HepG2 (cell line): ENCODE measurements around the gene SLC38A4. TPM values are rescaled to one million over a fixed set of nuclear protein-coding genes. Genes with fewer than 3 reads are reported as not detected.
A peak's percentile ranks its signal among the peaks of the same experiment; 100 is the strongest.

Experiments used
- CREM ChIP-seq, 2 experiments: sonication (generic) in 1 of 2; formaldehyde crosslinking in 1 of 2; IDR thresholded peaks; 2 replicates each; pipeline versions ENCODE4 v1.4.0 to v1.6.1; 2016 to 2020; ENCODE audit warnings: antibody characterized with exemption in 1 of 2, mild to moderate bottlenecking in 1 of 2, missing genetic modification reagents in 1 of 2
- DMAP1 ChIP-seq: IDR thresholded peaks from 2 replicates; pipeline ENCODE4 v1.6.1; 2016
- FOXA3 ChIP-seq: IDR thresholded peaks from 2 replicates; pipeline ENCODE4 v1.6.1; 2016; ENCODE audit warnings: missing genetic modification reagents, missing compliant biosample characterization
- FOXJ3 ChIP-seq: sonication (generic); formaldehyde crosslinking; IDR thresholded peaks from 2 replicates; pipeline ENCODE4 v1.4.0; 2020; ENCODE audit warnings: missing genetic modification reagents, mild to moderate bottlenecking, borderline replicate concordance
- FOXO1 ChIP-seq: sonication (generic); formaldehyde crosslinking; IDR thresholded peaks from 2 replicates; pipeline ENCODE4 v1.4.0; 2020; ENCODE audit warnings: missing genetic modification reagents
- HDAC1 ChIP-seq: sonication (generic); formaldehyde crosslinking; IDR thresholded peaks from 2 replicates; pipeline ENCODE4 v1.5.1; 2020; ENCODE audit warnings: mild to moderate bottlenecking, missing genetic modification reagents
- HMG20A ChIP-seq: IDR thresholded peaks from 2 replicates; pipeline ENCODE4 v1.6.1; 2016; ENCODE audit warnings: borderline replicate concordance
- HNRNPK ChIP-seq: fragments of 200-400 bp; formaldehyde crosslinking; IDR thresholded peaks from 2 replicates; pipeline ENCODE4 v1.6.1; 2018; ENCODE audit warnings: low read length, low read depth, moderate library complexity, mild to moderate bottlenecking; ENCODE audit not compliant: poor library complexity, severe bottlenecking
- ISL2 ChIP-seq: sonication (generic); formaldehyde crosslinking; IDR thresholded peaks from 2 replicates; pipeline ENCODE4 v1.5.0; 2020; ENCODE audit warnings: missing genetic modification reagents
- MIXL1 ChIP-seq: IDR thresholded peaks from 2 replicates; pipeline ENCODE4 v1.6.1; 2016
- PITX1 ChIP-seq: sonication (generic); formaldehyde crosslinking; IDR thresholded peaks from 2 replicates; pipeline ENCODE4 v1.5.1; 2020; ENCODE audit warnings: mild to moderate bottlenecking, missing genetic modification reagents
- PTBP1 ChIP-seq: fragments of 200-400 bp; formaldehyde crosslinking; IDR thresholded peaks from 2 replicates; pipeline ENCODE4 v1.6.1; 2018; ENCODE audit warnings: low read length, low read depth; ENCODE audit not compliant: poor library complexity, severe bottlenecking
- SOX6 ChIP-seq, 2 experiments: fragments of 450-650 bp in 1 of 2; sonication (generic) in 1 of 2; formaldehyde crosslinking in 1 of 2; IDR thresholded peaks; 2 replicates each; pipeline versions ENCODE4 v1.4.0 to v1.6.1; 2017 to 2020; ENCODE audit warnings: antibody characterized with exemption in 1 of 2, mild to moderate bottlenecking in 1 of 2, missing genetic modification reagents in 1 of 2
- TEAD3 ChIP-seq: optimal IDR thresholded peaks from 2 replicates; pipeline ENCODE3; 2016; ENCODE audit warnings: borderline replicate concordance
- XBP1 ChIP-seq: sonication (generic); formaldehyde crosslinking; IDR thresholded peaks from 2 replicates; pipeline ENCODE4 v1.5.0; 2020; ENCODE audit warnings: missing genetic modification reagents
- ZNF20 ChIP-seq: sonication (generic); formaldehyde crosslinking; IDR thresholded peaks from 2 replicates; pipeline ENCODE4 v1.4.0; 2020; ENCODE audit warnings: mild to moderate bottlenecking, moderate library complexity, missing genetic modification reagents
- ZNF614 ChIP-seq: IDR thresholded peaks from 2 replicates; pipeline ENCODE4 v1.6.1; 2018; ENCODE audit warnings: missing biosample characterization, missing genetic modification reagents, inconsistent platforms, borderline replicate concordance
- ZSCAN20 ChIP-seq: sonication (generic); formaldehyde crosslinking; IDR thresholded peaks from 2 replicates; pipeline ENCODE4 v1.4.0; 2020; ENCODE audit warnings: missing genetic modification reagents, mild to moderate bottlenecking, borderline replicate concordance
- polyA plus RNA-seq, 8 experiments: library from polyadenylated mRNA; depleted of rRNA in 3 of 8; stranded (reverse) in 7 of 8; unstranded in 1 of 8; fragments of >200 nt; fragmentation: Illumina TruSeq in 4 of 8; extraction: Trizol in 4 of 8; gene quantifications; 2 replicates each; pipeline versions ENCODE4 v1.2.1 to v1.2.3, GENCODE V29; 2011 to 2016; ENCODE audit warnings: low read depth in 4 of 8, missing spikeins in 1 of 8, mixed read lengths in 1 of 8; ENCODE audit not compliant: insufficient read depth in 1 of 8
- total RNA-seq, 5 experiments: library from RNA; depleted of rRNA; stranded (reverse); fragments of >200 nt; fragmentation: Illumina TruSeq; extraction: Trizol; gene quantifications; 2 replicates each; pipeline ENCODE4 v1.2.3, GENCODE V29; 2016; ENCODE audit warnings: low read depth in 1 of 5
- TF ChIP-seq, protein P1 (sequence below): sonication (generic); formaldehyde crosslinking; IDR thresholded peaks from 2 replicates; pipeline ENCODE4 v1.4.0; 2020; ENCODE audit warnings: missing genetic modification reagents
- TF ChIP-seq, protein P2 (sequence below): sonication (generic); formaldehyde crosslinking; IDR thresholded peaks from 2 replicates; pipeline ENCODE4 v1.8.0; 2022; ENCODE audit warnings: missing genetic modification reagents, mild to moderate bottlenecking, borderline replicate concordance
- TF ChIP-seq, protein P3 (sequence below): sonication (generic); formaldehyde crosslinking; IDR thresholded peaks from 2 replicates; pipeline ENCODE4 v1.5.1; 2020; ENCODE audit warnings: mild to moderate bottlenecking, missing genetic modification reagents, borderline replicate concordance

Gene SLC38A4
- total and polyA plus RNA-seq, 2 of the 13 experiments (the other 11 are each of a cell fraction or from before 2014, with no cell fraction given): 3.5 to 5.2 TPM

DNA sequence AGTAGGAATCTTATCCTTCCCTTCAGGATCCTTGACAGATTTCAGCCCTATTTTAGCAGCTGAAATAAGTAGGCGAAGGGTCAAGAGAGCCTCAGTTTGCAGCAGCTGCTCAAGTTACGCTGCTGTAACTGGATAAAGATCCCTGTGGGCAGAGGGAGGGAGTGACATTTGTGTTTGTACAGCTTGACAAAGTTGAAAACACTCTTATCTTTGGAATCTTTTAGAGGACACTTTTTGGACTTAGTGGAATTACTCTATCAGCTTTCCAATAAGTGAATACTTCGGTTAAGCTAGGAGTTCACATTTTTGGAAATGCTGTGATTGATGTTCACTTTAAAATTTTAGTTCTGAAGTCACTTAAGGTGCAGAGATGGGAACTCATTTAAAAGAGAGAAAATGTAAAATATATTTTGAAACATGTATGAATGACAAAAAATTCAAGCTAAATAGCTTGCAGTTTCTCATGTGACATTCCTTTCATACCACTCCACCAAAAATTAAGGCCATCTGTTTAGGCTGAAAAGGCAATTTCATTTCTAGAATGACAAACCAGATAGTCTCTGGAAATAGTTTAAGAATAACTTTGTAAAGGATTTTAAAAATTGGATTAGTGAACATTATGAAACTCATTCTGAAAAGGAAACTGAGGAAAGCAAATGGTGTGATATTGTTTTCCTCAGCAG lies 55.2 kb downstream of the SLC38A4 start (continued):
- TF ChIP-seq ISL2 (CRISPR knock-in tag) (peak; percentile 72), FOXA3 (CRISPR knock-in tag) (peak; percentile 65), FOXO1 (CRISPR knock-in tag) (peak; percentile 87), MIXL1 (CRISPR knock-in tag) (0 out of 2 replicates have a peak, but pooled peaks have one; percentile 43), FOXJ3 (CRISPR knock-in tag) (peak; percentile 76; the same call in 1 of the 2 replicates), HNRNPK (no peak), TEAD3 (CRISPR knock-in tag) (peak; percentile 63), SOX6 (IDR thresholded peaks at IDR 0.05) (no peak), SOX6 (CRISPR knock-in tag; IDR thresholded peaks at IDR 0.05) (peak; percentile 68; the same call in 1 of the 2 replicates), XBP1 (CRISPR knock-in tag) (no peak), PTBP1 (no peak), CREM (IDR thresholded peaks at IDR 0.05) (peak; percentile 10; the same call in 1 of the 2 replicates), CREM (CRISPR knock-in tag; IDR thresholded peaks at IDR 0.05) (no peak), DMAP1 (CRISPR knock-in tag) (no peak), ZNF614 (CRISPR knock-in tag) (peak; percentile 48; the same call in 1 of the 2 replicates), PITX1 (CRISPR knock-in tag) (peak; percentile 72; the same call in 1 of the 2 replicates), ZSCAN20 (CRISPR knock-in tag) (0 out of 2 replicates have a peak, but pooled peaks have one; percentile 24), HMG20A (CRISPR knock-in tag) (peak; percentile 70; the same call in 1 of the 2 replicates), ZNF20 (no peak), HDAC1 (CRISPR knock-in tag) (peak; percentile 56; the same call in 1 of the 2 replicates)
- TF ChIP-seq, protein P1, sequence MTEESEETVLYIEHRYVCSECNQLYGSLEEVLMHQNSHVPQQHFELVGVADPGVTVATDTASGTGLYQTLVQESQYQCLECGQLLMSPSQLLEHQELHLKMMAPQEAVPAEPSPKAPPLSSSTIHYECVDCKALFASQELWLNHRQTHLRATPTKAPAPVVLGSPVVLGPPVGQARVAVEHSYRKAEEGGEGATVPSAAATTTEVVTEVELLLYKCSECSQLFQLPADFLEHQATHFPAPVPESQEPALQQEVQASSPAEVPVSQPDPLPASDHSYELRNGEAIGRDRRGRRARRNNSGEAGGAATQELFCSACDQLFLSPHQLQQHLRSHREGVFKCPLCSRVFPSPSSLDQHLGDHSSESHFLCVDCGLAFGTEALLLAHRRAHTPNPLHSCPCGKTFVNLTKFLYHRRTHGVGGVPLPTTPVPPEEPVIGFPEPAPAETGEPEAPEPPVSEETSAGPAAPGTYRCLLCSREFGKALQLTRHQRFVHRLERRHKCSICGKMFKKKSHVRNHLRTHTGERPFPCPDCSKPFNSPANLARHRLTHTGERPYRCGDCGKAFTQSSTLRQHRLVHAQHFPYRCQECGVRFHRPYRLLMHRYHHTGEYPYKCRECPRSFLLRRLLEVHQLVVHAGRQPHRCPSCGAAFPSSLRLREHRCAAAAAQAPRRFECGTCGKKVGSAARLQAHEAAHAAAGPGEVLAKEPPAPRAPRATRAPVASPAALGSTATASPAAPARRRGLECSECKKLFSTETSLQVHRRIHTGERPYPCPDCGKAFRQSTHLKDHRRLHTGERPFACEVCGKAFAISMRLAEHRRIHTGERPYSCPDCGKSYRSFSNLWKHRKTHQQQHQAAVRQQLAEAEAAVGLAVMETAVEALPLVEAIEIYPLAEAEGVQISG (CRISPR knock-in tag): no peak
- TF ChIP-seq, protein P2, sequence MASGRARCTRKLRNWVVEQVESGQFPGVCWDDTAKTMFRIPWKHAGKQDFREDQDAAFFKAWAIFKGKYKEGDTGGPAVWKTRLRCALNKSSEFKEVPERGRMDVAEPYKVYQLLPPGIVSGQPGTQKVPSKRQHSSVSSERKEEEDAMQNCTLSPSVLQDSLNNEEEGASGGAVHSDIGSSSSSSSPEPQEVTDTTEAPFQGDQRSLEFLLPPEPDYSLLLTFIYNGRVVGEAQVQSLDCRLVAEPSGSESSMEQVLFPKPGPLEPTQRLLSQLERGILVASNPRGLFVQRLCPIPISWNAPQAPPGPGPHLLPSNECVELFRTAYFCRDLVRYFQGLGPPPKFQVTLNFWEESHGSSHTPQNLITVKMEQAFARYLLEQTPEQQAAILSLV (CRISPR knock-in tag): no peak
- TF ChIP-seq, protein P3, sequence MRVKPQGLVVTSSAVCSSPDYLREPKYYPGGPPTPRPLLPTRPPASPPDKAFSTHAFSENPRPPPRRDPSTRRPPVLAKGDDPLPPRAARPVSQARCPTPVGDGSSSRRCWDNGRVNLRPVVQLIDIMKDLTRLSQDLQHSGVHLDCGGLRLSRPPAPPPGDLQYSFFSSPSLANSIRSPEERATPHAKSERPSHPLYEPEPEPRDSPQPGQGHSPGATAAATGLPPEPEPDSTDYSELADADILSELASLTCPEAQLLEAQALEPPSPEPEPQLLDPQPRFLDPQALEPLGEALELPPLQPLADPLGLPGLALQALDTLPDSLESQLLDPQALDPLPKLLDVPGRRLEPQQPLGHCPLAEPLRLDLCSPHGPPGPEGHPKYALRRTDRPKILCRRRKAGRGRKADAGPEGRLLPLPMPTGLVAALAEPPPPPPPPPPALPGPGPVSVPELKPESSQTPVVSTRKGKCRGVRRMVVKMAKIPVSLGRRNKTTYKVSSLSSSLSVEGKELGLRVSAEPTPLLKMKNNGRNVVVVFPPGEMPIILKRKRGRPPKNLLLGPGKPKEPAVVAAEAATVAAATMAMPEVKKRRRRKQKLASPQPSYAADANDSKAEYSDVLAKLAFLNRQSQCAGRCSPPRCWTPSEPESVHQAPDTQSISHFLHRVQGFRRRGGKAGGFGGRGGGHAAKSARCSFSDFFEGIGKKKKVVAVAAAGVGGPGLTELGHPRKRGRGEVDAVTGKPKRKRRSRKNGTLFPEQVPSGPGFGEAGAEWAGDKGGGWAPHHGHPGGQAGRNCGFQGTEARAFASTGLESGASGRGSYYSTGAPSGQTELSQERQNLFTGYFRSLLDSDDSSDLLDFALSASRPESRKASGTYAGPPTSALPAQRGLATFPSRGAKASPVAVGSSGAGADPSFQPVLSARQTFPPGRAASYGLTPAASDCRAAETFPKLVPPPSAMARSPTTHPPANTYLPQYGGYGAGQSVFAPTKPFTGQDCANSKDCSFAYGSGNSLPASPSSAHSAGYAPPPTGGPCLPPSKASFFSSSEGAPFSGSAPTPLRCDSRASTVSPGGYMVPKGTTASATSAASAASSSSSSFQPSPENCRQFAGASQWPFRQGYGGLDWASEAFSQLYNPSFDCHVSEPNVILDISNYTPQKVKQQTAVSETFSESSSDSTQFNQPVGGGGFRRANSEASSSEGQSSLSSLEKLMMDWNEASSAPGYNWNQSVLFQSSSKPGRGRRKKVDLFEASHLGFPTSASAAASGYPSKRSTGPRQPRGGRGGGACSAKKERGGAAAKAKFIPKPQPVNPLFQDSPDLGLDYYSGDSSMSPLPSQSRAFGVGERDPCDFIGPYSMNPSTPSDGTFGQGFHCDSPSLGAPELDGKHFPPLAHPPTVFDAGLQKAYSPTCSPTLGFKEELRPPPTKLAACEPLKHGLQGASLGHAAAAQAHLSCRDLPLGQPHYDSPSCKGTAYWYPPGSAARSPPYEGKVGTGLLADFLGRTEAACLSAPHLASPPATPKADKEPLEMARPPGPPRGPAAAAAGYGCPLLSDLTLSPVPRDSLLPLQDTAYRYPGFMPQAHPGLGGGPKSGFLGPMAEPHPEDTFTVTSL: peak; percentile 91
